GM12872 (cell line): ENCODE measurements around the gene BET1L.

Experiments
- TF ChIP-seq, protein P1 (sequence below): IDR thresholded peaks from 3 replicates; pipeline ENCODE4 v1.5.1; 2011; ENCODE audit warnings: low read depth, mild to moderate bottlenecking, low read length, moderate library complexity; ENCODE audit not compliant: insufficient read depth

Gene BET1L, protein sequence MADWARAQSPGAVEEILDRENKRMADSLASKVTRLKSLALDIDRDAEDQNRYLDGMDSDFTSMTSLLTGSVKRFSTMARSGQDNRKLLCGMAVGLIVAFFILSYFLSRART

GRCh38 chr11:207208-207862, at the start of gene BET1L, which contains the start of gene RIC8A:
Gene BET1L, minus strand, starts transcription at chr11:207399. Its CDS starts 78 bp downstream, at chr11:207321.
Gene RIC8A, plus strand, starts transcription at chr11:207708. Its CDS starts 1,147 bp downstream, at chr11:208855.
- TF ChIP-seq, protein P1, sequence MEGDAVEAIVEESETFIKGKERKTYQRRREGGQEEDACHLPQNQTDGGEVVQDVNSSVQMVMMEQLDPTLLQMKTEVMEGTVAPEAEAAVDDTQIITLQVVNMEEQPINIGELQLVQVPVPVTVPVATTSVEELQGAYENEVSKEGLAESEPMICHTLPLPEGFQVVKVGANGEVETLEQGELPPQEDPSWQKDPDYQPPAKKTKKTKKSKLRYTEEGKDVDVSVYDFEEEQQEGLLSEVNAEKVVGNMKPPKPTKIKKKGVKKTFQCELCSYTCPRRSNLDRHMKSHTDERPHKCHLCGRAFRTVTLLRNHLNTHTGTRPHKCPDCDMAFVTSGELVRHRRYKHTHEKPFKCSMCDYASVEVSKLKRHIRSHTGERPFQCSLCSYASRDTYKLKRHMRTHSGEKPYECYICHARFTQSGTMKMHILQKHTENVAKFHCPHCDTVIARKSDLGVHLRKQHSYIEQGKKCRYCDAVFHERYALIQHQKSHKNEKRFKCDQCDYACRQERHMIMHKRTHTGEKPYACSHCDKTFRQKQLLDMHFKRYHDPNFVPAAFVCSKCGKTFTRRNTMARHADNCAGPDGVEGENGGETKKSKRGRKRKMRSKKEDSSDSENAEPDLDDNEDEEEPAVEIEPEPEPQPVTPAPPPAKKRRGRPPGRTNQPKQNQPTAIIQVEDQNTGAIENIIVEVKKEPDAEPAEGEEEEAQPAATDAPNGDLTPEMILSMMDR = no peak

DNA sequence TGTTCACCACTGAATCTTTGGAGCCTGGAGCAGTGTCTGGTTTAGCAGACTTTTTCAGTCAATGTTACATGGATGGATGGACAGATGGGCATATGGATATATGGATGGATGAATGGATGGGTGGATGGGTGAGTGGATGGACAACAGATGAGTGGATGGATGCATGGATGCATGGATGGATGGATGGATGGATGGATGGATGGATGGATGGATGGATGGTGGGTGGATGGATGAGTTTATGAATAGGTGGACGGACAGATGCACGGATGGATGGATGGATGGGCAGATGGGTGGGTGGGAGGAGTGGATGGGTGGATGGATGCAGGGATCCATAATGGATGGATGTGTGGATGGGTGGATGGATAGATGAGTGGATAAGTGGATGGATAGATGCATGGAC, 48.6 kb upstream of the BET1L start:
- TF ChIP-seq, protein P1 = no peak

- TF ChIP-seq, protein P1 = no peak
These were observed 48.0 kb upstream of the BET1L start for GRCh38 chr11:255176-255575.

DNA sequence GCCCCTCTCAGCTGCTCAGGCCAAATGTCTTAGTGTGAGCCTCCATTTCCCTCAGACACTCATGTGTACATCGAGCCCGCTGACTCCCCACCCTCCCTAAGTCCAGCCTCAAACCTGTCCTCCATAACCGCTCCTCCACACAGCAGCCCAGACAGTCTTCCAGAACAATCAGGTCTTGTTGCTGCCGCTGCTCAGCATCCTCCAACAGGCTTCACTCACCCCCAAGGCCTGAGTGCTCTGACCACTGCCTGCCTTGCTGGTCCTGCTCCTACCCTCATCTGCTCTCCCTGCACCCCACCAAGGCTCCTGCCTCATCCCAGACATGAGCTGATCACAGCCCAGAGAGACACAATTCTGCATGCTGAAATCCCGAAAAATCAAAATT, 46.7 kb upstream of the BET1L start:
- TF ChIP-seq, protein P1 = no peak

- TF ChIP-seq, protein P1 = no peak
These were observed 46.1 kb upstream of the BET1L start for GRCh38 chr11:253160-253885.

DNA sequence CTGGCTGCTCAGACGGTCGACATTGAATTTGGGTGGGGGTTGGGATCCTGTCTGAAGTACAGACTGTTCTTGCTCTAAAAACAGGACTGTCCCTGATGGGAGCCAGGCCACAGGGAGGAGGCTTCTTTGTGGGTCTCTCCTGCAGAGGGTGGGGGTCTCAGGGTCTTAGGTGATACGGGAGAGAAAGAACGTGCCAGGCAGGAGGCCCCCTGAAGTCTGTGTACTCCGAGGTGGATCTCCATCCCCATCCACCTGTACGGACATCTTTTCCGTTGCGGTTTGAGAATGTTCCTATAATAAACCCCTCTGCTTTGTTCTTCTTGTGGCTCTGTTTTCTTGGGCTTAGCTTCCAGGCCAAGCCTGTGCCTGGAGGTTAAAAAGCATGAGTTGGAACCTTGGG, 45.5 kb upstream of the BET1L start:
- TF ChIP-seq, protein P1 = no peak

DNA sequence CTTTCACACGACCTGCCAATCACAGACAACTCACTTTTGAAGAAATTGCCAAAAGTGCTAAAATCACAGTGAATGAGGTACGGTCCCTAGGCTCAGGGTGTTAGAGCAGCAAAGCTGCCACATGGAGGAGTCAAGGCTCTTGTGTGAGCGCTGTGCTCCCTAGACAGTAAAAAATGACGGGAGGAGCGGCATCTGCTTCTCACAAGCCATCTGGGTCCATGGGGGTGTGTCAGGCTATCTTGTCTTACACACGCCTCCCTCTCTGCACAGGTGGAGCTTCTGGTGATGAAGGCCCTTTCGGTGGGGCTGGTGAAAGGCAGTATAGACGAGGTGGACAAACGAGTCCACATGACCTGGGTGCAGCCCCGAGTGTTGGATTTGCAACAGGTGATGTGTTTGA, 44.4 kb upstream of the BET1L start:
- TF ChIP-seq, protein P1 = no peak
